ENCODE results near the gene TBCEL. TPM values are rescaled to one million over a fixed set of nuclear protein-coding genes. Genes with fewer than 3 reads are reported as not detected.

The TBCEL gene
- total RNA-seq, 2 donors from 2014 or later = 17.7 to 24.6 TPM

DNA sequence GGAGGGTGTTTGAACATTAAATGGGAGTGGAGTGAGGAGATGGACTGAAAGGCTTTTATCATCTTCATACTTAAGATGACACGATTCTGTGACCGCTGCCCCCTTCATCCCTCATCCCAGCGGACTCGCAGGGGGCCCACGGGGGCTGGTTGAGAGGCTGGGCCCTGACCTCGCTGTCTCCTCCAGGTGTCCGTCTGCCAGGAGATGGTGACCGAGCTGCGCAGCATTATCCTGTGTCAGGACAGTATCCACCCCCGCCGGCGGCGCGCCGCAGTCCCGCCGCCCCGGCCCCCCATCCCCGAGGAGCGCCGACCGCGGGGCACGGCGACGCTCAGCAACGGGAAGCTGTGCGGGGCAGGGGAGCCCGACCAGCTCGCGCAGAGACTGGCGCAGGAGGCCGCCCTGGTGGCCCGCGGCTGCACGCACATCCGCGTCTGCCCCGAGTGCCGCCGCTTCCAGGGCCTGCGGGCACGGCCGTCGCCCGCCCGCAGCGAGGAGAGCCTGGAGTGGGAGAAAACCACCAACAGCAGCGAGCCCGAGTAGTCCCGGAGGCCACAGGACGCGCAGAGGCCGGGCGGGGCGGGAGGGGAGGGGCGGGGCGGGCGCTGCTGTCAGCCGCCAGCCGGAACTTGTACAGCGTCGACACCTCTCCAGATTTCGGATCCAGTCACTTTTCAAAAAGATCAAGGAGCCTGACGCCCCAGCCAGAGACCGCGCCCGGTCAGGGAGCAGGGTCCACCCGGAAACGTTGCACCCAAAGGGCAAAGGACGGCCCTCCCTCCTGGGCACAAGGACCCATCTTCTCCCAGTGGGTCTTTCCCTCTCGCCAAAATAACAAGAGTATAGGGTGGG, 38.0 kb upstream of the TBCEL start:
- Histone ChIP-seq H3K27me3 (replicated peaks; ENCODE audit: insufficient read depth) (peaks cover 4% of the 10 kb centered on the region), H3K4me3 (peak overlapping the region; percentile 70), H3K9me3 (no peaks in the 10 kb centered on the region), H3K36me3 (no peaks in the 10 kb centered on the region), H3K27ac (no peak overlapping the region), H3K4me1 (ENCODE audit: control insufficient read depth in 1 of 2, low read depth in 2 of 2) (peaks cover 4% of the 10 kb centered on the region in 2 donors)
- TF ChIP-seq, protein P1, sequence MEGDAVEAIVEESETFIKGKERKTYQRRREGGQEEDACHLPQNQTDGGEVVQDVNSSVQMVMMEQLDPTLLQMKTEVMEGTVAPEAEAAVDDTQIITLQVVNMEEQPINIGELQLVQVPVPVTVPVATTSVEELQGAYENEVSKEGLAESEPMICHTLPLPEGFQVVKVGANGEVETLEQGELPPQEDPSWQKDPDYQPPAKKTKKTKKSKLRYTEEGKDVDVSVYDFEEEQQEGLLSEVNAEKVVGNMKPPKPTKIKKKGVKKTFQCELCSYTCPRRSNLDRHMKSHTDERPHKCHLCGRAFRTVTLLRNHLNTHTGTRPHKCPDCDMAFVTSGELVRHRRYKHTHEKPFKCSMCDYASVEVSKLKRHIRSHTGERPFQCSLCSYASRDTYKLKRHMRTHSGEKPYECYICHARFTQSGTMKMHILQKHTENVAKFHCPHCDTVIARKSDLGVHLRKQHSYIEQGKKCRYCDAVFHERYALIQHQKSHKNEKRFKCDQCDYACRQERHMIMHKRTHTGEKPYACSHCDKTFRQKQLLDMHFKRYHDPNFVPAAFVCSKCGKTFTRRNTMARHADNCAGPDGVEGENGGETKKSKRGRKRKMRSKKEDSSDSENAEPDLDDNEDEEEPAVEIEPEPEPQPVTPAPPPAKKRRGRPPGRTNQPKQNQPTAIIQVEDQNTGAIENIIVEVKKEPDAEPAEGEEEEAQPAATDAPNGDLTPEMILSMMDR (IDR thresholded peaks at IDR 0.05) = peak; percentile 42
- ATAC-seq (ENCODE audit: insufficient number of reproducible peaks, low FRiP score, low read depth) (no peak), DNase-seq (ENCODE audit: low spot score) (no peak)

DNA sequence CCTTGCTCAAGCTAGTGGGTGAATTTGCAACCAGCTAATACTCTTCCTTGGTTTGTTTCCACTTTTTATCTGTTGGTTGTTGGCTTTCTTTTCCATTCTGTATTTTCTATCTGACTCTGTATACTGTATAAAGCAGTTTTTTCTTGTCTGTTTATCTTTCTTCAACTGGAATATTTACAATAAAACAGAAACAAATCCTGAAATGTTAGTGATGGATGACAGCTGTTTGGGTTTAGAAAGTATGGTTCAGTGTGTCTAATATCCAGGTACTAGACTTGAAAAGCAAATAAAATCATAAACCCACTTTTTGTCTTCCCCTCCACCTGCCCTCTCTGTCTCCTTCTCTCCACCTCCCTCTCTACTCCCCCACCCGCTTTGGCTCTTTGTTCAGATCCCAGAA, 35.3 kb upstream of the TBCEL start:
- H3K4me3 ChIP-seq = no peak overlapping the region
- peaks cover 4% of the 10 kb centered on the region in 2 donors for H3K4me1 ChIP-seq (ENCODE audit: control insufficient read depth in 1 of 2, low read depth in 2 of 2)
- no peaks in the 10 kb centered on the region for H3K9me3 ChIP-seq
- TF ChIP-seq, protein P1 (IDR thresholded peaks at IDR 0.05) = no peak
- DNase-seq (ENCODE audit: low spot score) (no peak), ATAC-seq (ENCODE audit: insufficient number of reproducible peaks, low FRiP score, low read depth) (no peak)
- H3K27ac ChIP-seq = no peak overlapping the region
- no peaks in the 10 kb centered on the region for H3K36me3 ChIP-seq
- peaks cover 4% of the 10 kb centered on the region for H3K27me3 ChIP-seq (replicated peaks; ENCODE audit: insufficient read depth)

DNA sequence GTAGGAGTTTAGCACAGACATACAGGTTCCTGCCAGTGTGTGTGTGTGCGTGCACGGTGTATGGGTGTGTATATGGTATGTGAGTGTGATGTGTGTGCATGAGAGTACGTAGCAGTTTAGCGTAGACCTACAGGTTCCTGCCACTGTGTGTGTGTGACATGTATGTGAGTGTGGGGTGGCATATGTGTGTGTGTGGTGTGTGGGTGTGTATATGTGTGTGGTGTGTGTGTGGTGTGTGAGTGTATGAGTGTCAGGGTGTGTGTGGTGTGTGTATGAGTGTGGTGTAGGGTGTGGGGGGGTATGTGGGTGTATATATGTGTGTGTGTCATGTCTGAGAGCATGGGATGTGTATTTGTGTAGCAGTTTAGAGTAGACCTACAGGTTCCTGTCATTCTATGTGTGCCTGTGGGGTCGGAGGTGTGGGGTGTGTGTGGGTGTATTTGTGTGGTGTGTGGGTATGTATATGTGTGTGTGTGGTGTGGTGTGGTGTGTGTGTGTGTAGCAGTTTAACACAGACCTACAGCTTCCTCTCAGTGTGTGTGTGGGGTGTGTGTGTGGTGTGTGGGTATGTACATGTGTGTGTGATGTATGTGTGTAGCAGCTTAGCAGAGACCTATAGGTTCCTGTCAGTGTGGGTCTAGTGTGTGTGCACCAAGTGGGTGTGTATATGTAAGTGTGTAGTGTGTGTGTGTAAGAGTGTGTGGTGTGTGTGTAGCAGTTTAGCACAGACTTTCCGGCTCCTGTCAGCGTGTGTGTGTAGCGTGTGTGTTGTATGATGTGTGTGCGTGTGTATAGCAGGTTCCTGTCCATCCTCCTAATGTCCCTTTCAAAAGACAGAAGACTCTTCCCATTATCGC, 31.8 kb upstream of the TBCEL start:
- ATAC-seq (ENCODE audit: insufficient number of reproducible peaks, low FRiP score, low read depth) (no peak), DNase-seq (ENCODE audit: low spot score) (no peak)
- no peak overlapping the region for H3K27ac ChIP-seq
- TF ChIP-seq, protein P1 (IDR thresholded peaks at IDR 0.05) = no peak
- peaks cover 4% of the 10 kb centered on the region for H3K27me3 ChIP-seq (replicated peaks; ENCODE audit: insufficient read depth)
- H3K4me3 ChIP-seq = no peak overlapping the region
- H3K9me3 ChIP-seq = no peaks in the 10 kb centered on the region
- no peaks in the 10 kb centered on the region for H3K4me1 ChIP-seq (ENCODE audit: control insufficient read depth in 1 of 2, low read depth in 2 of 2)
- H3K36me3 ChIP-seq = no peaks in the 10 kb centered on the region

DNA sequence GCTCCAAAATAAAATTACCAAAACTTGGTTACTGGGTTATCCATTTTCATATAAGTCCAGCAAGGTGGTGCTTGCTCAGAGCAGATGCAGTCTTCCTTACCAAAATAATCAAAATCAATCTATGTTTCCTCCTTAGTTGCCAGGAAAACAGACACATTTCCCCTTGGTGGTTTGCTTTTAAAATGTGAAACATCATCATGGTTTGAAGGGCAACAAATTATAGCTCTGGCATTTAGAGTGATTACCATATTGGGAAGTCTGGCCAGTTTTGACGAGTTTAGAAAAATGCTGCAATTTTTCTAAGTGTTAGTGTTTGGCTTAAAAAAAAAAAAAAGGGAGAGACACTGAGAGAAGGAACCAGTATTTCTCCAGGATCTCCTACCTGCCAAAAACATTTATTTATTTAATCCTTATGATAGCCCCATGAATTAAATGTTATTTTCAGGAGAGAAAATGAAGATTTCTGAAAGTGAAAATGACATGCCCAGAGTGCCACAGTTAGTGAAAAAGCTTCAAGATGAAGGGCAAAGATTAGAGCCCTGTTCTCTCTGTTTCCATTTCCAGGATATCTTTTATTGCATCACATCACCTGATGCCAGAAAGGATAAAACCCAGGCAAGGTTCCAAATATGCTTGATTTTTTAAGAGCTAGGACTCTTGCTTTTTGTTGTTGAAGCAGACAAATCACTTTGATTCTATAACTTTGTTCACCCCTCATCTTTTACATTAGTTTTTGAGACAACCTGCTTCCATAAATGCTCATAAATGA, 29.6 kb upstream of the TBCEL start:
- Histone ChIP-seq H3K4me3 (no peak overlapping the region), H3K4me1 (ENCODE audit: control insufficient read depth in 1 of 2, low read depth in 2 of 2) (no peaks in the 10 kb centered on the region), H3K27ac (no peak overlapping the region), H3K9me3 (no peaks in the 10 kb centered on the region), H3K36me3 (no peaks in the 10 kb centered on the region), H3K27me3 (replicated peaks; ENCODE audit: insufficient read depth) (peaks cover 4% of the 10 kb centered on the region)
- ATAC-seq (ENCODE audit: insufficient number of reproducible peaks, low FRiP score, low read depth) = no peak
- TF ChIP-seq, protein P1 (IDR thresholded peaks at IDR 0.05) = no peak
- DNase-seq (ENCODE audit: low spot score) = no peak
